HepG2 (cell line): Measurements from ENCODE around the gene CR1.

ENCODE experiments used
- AKAP8 ChIP-seq: sonication (generic); formaldehyde crosslinking; IDR thresholded peaks from 2 replicates; pipeline ENCODE4 v1.5.1; 2020; ENCODE audit warnings: mild to moderate bottlenecking, missing genetic modification reagents
- EZH2 ChIP-seq: conservative IDR thresholded peaks from 2 replicates; pipeline ENCODE4 v1.6.1; 2012; ENCODE audit warnings: mild to moderate bottlenecking, low read depth, low read length, moderate library complexity
- POLR2A ChIP-seq, 2 experiments: IDR thresholded peaks; 2 replicates each; pipeline ENCODE4 v1.6.1; 2011; ENCODE audit warnings: low read depth in 2 of 2, low read length in 2 of 2, mild to moderate bottlenecking in 1 of 2, moderate library complexity in 1 of 2; ENCODE audit not compliant: insufficient read depth in 1 of 2
- ZNF160 ChIP-seq: sonication (generic); formaldehyde crosslinking; IDR thresholded peaks from 2 replicates; pipeline ENCODE4 v1.8.0; 2022; ENCODE audit warnings: mild to moderate bottlenecking, inconsistent platforms, missing genetic modification reagents

DNA sequence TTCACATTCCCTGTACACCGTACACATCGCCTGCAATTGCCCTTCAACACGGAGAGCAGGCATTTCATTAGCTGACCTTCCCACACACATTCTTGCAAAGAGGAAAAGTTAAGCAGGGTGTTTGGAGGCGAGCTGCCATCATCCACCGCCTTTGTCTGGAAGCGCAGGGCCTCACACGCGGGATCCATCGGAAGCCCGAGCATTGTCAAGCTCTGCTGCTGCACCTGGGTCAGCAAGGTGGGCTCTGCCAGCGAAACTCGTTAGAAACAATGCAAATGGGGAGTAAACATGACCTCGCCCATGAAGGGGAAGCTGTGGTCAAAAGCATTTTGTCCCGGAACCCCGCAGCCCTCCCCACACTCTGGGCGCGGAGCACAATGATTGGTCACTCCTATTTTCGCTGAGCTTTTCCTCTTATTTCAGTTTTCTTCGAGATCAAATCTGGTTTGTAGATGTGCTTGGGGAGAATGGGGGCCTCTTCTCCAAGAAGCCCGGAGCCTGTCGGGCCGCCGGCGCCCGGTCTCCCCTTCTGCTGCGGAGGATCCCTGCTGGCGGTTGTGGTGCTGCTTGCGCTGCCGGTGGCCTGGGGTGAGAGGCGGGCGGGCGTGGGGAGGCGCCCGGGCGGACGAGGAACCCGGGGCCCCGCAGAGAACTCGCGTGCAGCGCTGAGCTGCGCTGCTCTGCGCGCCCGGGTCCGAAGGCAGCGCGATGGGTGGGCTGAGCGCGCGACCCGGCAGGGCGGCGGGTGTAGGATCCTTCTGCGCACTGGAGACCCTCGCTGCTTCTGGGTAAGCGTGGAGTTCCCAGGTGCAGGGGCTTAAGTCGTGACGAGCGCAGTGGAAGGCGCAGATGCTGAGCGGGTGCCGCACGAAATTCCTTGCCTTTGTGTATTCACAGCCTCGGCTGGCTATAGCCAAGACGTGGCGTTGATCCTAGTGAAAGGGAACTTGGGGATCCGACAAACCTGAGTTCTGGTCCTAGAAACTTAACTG is at the start of gene CR1:
- TF ChIP-seq AKAP8 (no peak), ZNF160 (CRISPR knock-in tag) (no peak), POLR2A (IDR thresholded peaks at IDR 0.05; ENCODE audit: insufficient read depth in 1 of 2, low read depth in 2 of 2, low read length in 2 of 2) (no peak), EZH2 (no peak)
